GM12878 (cell line): ENCODE results near the gene ZNF732. TPM values are rescaled to one million over a fixed set of nuclear protein-coding genes. Genes with fewer than 3 reads are reported as not detected.

Experiments used
- ATAC-seq: fragments of 200-7000 bp; cut with Tn5 transposase; 3 replicates; pipeline ENCODE4 v1.9.1; 2020; ENCODE audit warnings: mild to moderate bottlenecking, moderate library complexity
- BruUV-seq: library from RNA; stranded (reverse); fragments of 400-500 nt; replicated peaks from 2 replicates; lab custom pipeline; 2021; lab: Mats Ljungman, UMichigan
- CTCF ChIA-PET: fragments of 300-600 bp; sonication (Branson Sonifier 250); formaldehyde crosslinking; extraction: SDS; loops from one replicate; lab custom pipeline; 2021; ENCODE audit warnings: inconsistent platforms; lab: Yijun Ruan, JAX
- POLR2A ChIA-PET: fragments of 350-600 bp; formaldehyde crosslinking; extraction: SDS; loops from one replicate; lab custom pipeline; 2021; ENCODE audit warnings: inconsistent platforms; lab: Charles Lee
- RAD21 ChIA-PET: fragments of 300-600 bp; sonication (Branson Sonifier 250); formaldehyde crosslinking; loops from one replicate; lab custom pipeline; 2023; ENCODE audit warnings: antibody characterized with exemption; ENCODE audit not compliant: unreplicated experiment; lab: Charles Lee
- SMC1A ChIA-PET: fragments of 300-600 bp; sonication (Branson Sonifier 250); formaldehyde crosslinking; loops from one replicate; lab custom pipeline; 2023; ENCODE audit not compliant: unreplicated experiment, uncharacterized antibody; lab: Charles Lee
- DNase-seq: peaks from one replicate; pipeline ENCODE4 v3.0.0-alpha.2; 2011; ENCODE audit warnings: low read depth, low spot score
- FAIRE-seq: peaks from 3 replicates; lab custom pipeline; 2011; peaks lifted over from hg19 to GRCh38; lab: Jason Lieb, UNC
- H2AFZ ChIP-seq: 2 replicates; pipeline ENCODE4 v1.6.0; 2011; ENCODE audit warnings: low read depth, low read length, control low read depth; ENCODE audit not compliant: control insufficient read depth
- H3K27ac ChIP-seq: 2 replicates; pipeline ENCODE4 v1.5.1; 2011; ENCODE audit warnings: control low read depth; ENCODE audit not compliant: control insufficient read depth, insufficient read depth
- H3K27me3 ChIP-seq, 2 experiments: replicated peaks in 1 of 2; 2 replicates each; pipeline versions ENCODE4 v1.6.0 to v1.6.1; 2011; ENCODE audit warnings: low read length in 1 of 2; ENCODE audit not compliant: control insufficient read depth in 2 of 2, insufficient read depth in 2 of 2
- H3K36me3 ChIP-seq, 2 experiments: 2 replicates each; pipeline ENCODE4 v1.5.1; 2011; ENCODE audit warnings: low read length in 1 of 2; ENCODE audit not compliant: control insufficient read depth in 2 of 2, insufficient read depth in 2 of 2
- H3K4me1 ChIP-seq: 2 replicates; pipeline ENCODE4 v1.6.1; 2011; ENCODE audit warnings: mild to moderate bottlenecking, low read length, moderate library complexity, mixed read lengths; ENCODE audit not compliant: control insufficient read depth, insufficient read depth
- H3K4me2 ChIP-seq: 2 replicates; pipeline ENCODE4 v1.6.0; 2011; ENCODE audit warnings: control low read depth; ENCODE audit not compliant: control insufficient read depth, insufficient read depth
- H3K4me3 ChIP-seq: fragments of 200-600 bp; sonication (generic); 2 replicates; pipeline ENCODE4 v1.5.1; 2016
- H3K79me2 ChIP-seq: 2 replicates; pipeline ENCODE4 v1.6.0; 2011; ENCODE audit warnings: low read length; ENCODE audit not compliant: control insufficient read depth, insufficient read depth
- H3K9ac ChIP-seq: 2 replicates; pipeline ENCODE4 v1.8.0; 2011; ENCODE audit warnings: low read length, control low read depth, mixed read lengths; ENCODE audit not compliant: control insufficient read depth, insufficient read depth
- H3K9me3 ChIP-seq: replicated peaks from 3 replicates; pipeline ENCODE4 v1.5.1; 2011; ENCODE audit warnings: mild to moderate bottlenecking, low read length; ENCODE audit not compliant: control insufficient read depth, insufficient read depth
- H4K20me1 ChIP-seq: 2 replicates; pipeline ENCODE4 v1.6.0; 2011; ENCODE audit not compliant: control insufficient read depth, insufficient read depth
- ASH2L ChIP-seq: fragments of 300-600, 200-600 bp; sonication (generic); IDR thresholded peaks from 2 replicates; pipeline ENCODE4 v1.6.1; 2017; ENCODE audit warnings: low read depth, mild to moderate bottlenecking, borderline replicate concordance
- CHD1 ChIP-seq: IDR thresholded peaks from 2 replicates; pipeline ENCODE4 v1.6.1; 2012; ENCODE audit warnings: low read depth, low read length, improper control_type of control experiment
- CHD4 ChIP-seq: fragments of 200-600 bp; sonication (generic); IDR thresholded peaks from 2 replicates; pipeline ENCODE4 v1.6.1; 2016; ENCODE audit warnings: mild to moderate bottlenecking
- FOS ChIP-seq: IDR thresholded peaks from 3 replicates; pipeline ENCODE4 v1.6.1; 2011; ENCODE audit warnings: borderline replicate concordance; ENCODE audit not compliant: insufficient read length; ENCODE audit errors: extremely low read depth
- KDM1A ChIP-seq: fragments of 200-600 bp; sonication (generic); IDR thresholded peaks from 2 replicates; pipeline ENCODE4 v1.6.1; 2016; ENCODE audit warnings: borderline replicate concordance
- NBN ChIP-seq: fragments of 450-650 bp; IDR thresholded peaks from 2 replicates; pipeline ENCODE4 v1.6.1; 2016
- NR2F1 ChIP-seq: fragments of 450-650 bp; conservative IDR thresholded peaks from 2 replicates; pipeline ENCODE4 v1.6.1; 2017; ENCODE audit warnings: mild to moderate bottlenecking
- RBBP5 ChIP-seq: fragments of 200-600 bp; sonication (generic); conservative IDR thresholded peaks from 2 replicates; pipeline ENCODE4 v1.6.1; 2016
- SMARCA5 ChIP-seq: fragments of 450-650 bp; IDR thresholded peaks from 2 replicates; pipeline ENCODE4 v1.6.1; 2017; ENCODE audit warnings: mild to moderate bottlenecking
- SRF ChIP-seq, 2 experiments: IDR thresholded peaks; 2 replicates each; pipeline ENCODE4 v1.6.1; 2011; ENCODE audit warnings: low read depth in 2 of 2, low read length in 2 of 2, mild to moderate bottlenecking in 1 of 2, moderate library complexity in 1 of 2
- TBL1XR1 ChIP-seq: IDR thresholded peaks from 2 replicates; pipeline ENCODE4 v1.6.1; 2012; ENCODE audit warnings: low read depth, low read length, improper control_type of control experiment
- ZBED1 ChIP-seq: IDR thresholded peaks from 2 replicates; pipeline ENCODE4 v1.6.1; 2016; ENCODE audit warnings: borderline replicate concordance
- WGBS: methylation state at CpG from one replicate; pipeline ENCODE4 v1.1.6; 2016; ENCODE audit warnings: low lambda C conversion rate; ENCODE audit not compliant: insufficient replicate concordance, insufficient coverage; ENCODE audit errors: missing lambda C conversion rate; 5-methylcytosine and 5-hydroxymethylcytosine counted together
- in situ Hi-C: fragments of 300-500 bp; cut with MboI; formaldehyde crosslinking; loops from 9 replicates; pipeline ENCODE4 v1.14.3; 2018; ENCODE audit warnings: mixed read lengths
- intact Hi-C: fragments of 100-400 bp; cut with micrococcal nuclease; formaldehyde crosslinking; loops from one replicate; pipeline ENCODE4 v1.14.2; 2022; ENCODE audit not compliant: unreplicated experiment
- polyA plus RNA-seq, 11 experiments: library from polyadenylated mRNA; depleted of rRNA in 4 of 11; unstranded in 6 of 11; stranded (reverse) in 5 of 11; fragments of >200 nt; fragmentation: Nextera tagmentation in 4 of 11; fragmentation: Illumina TruSeq in 1 of 11; extraction: Ambion mirVana in 4 of 11; extraction: Trizol in 1 of 11; gene quantifications; 1 replicate in 1 of 11; 2 replicates in 10 of 11; pipeline versions ENCODE4 v1.2.1 to v1.2.3, GENCODE V29; 2011 to 2016; ENCODE audit warnings: inconsistent platforms in 2 of 11, missing spikeins in 2 of 11, low read depth in 1 of 11
- total RNA-seq, 4 experiments: library from RNA; depleted of rRNA in 3 of 4; stranded (reverse); fragments of >200 nt in 3 of 4; fragmentation: Illumina TruSeq in 1 of 4; extraction: Trizol in 1 of 4; gene quantifications; 2 replicates each; pipeline versions ENCODE4 v1.2.1 to v1.2.3, GENCODE V29; 2013 to 2021
- TF ChIP-seq, protein P1 (sequence below): IDR thresholded peaks from 2 replicates; pipeline ENCODE4 v1.6.1; 2011; ENCODE audit warnings: borderline replicate concordance, low read depth, mild to moderate bottlenecking, moderate library complexity, low read length; ENCODE audit not compliant: insufficient read depth, poor library complexity, severe bottlenecking
- TF ChIP-seq, protein P2 (sequence below): fragments of 450-650 bp; IDR thresholded peaks from 2 replicates; pipeline ENCODE4 v1.6.1; 2017; ENCODE audit warnings: low read depth, mild to moderate bottlenecking, moderate library complexity

ZNF732 gene
- total and polyA plus RNA-seq, 10 of the 15 experiments (the other 5 are each of a cell fraction or from before 2014, with no cell fraction given), result not detected

DNA sequence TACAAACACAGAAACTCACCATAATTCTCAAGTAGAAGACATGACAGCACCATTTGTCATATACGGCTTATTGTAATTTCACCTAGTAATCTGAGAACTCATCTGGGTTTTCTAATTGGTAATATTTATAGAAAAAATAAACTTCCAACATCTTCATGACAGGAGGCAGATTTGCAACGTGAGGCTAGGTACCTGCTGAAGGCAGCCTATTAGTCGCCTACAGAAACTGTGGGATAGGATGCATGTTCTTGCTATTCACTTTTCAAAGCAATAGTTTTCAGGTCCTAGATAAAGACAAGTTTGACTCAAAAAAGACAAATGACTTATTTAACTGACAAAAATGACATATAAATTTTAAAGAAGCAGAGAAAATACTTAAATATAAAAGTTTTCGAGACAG lies 2.9 kb downstream of the ZNF732 start:
- in situ Hi-C loops, result no loop called here
- POLR2A ChIA-PET, result no interaction called here
- CTCF ChIA-PET, result no interaction called here
- DNase-seq (no peak), FAIRE-seq (no peak), ATAC-seq (no peak)
- intact Hi-C loops, result no loop called here
- no peaks in the 10 kb centered on the region for H3K4me1 ChIP-seq
- BruUV-seq, result no TSS peak
- SMC1A ChIA-PET, result no interaction called here
- RAD21 ChIA-PET, result no interaction called here
- no peak overlapping the region for H2AFZ ChIP-seq
- no peak overlapping the region for H3K27ac ChIP-seq
- no peaks in the 10 kb centered on the region for H4K20me1 ChIP-seq
- no peaks in the 10 kb centered on the region for H3K79me2 ChIP-seq
- H3K27me3 ChIP-seq, result no peaks in the 10 kb centered on the region
- TF ChIP-seq RBBP5 (no peak), TBL1XR1 (no peak), ZBED1 (no peak), NBN (no peak), FOS (no peak)
- TF ChIP-seq, protein P1, sequence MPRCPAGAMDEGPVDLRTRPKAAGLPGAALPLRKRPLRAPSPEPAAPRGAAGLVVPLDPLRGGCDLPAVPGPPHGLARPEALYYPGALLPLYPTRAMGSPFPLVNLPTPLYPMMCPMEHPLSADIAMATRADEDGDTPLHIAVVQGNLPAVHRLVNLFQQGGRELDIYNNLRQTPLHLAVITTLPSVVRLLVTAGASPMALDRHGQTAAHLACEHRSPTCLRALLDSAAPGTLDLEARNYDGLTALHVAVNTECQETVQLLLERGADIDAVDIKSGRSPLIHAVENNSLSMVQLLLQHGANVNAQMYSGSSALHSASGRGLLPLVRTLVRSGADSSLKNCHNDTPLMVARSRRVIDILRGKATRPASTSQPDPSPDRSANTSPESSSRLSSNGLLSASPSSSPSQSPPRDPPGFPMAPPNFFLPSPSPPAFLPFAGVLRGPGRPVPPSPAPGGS, result no peak
- H3K9me3 ChIP-seq, result peaks cover 12% of the 10 kb centered on the region; the same call in 2 of the 3 replicates
- H3K9ac ChIP-seq, result no peak overlapping the region
- no peaks in the 10 kb centered on the region for H3K36me3 ChIP-seq
- no peak overlapping the region for H3K4me2 ChIP-seq
- H3K4me3 ChIP-seq, result no peak overlapping the region
- 70% methylated on average over 4 of the region's 4 CpGs for WGBS

DNA sequence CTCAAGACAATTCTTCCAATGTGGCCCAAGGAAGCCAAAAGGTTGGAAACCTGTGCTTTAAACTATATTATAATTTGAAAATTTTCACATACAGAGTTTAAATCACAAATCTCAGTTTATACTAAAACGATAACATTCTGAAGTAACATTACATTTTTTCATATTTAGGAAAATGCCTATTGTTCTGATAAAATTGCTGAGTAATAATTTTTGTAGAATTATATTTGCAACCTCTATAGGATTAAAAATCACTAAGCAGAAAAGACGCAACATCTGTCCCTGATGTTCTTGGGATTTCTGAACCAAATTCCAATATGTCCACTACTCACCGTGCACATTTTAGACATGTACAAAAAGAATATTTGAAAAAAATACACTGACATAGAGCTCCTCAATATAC lies 10.5 kb downstream of the ZNF732 start:
- ChIA-PET POLR2A (no interaction called here), RAD21 (no interaction called here), CTCF (no interaction called here), SMC1A (interaction anchor here (0.5 to 0.6 kb wide), 2 partner anchors 190 to 925 kb away, joined by 3 read pairs; no protein-coding TSS in a partner anchor)
- H2AFZ ChIP-seq, result no peak overlapping the region
- DNase-seq, result no peak
- no peaks in the 10 kb centered on the region for H4K20me1 ChIP-seq
- no peak for ATAC-seq
- in situ Hi-C loops, result no loop called here
- no peaks in the 10 kb centered on the region for H3K27me3 ChIP-seq
- no peak overlapping the region for H3K4me2 ChIP-seq
- H3K9me3 ChIP-seq, result no peaks in the 10 kb centered on the region; the same call in 2 of the 3 replicates
- H3K4me3 ChIP-seq, result no peak overlapping the region
- 26% methylated on average over 3 of the region's 3 CpGs for WGBS
- intact Hi-C loops, result no loop called here
- no TSS peak for BruUV-seq
- no peak for FAIRE-seq
- no peak overlapping the region for H3K9ac ChIP-seq
- no peak overlapping the region for H3K27ac ChIP-seq
- H3K36me3 ChIP-seq, result no peaks in the 10 kb centered on the region
- H3K79me2 ChIP-seq, result no peaks in the 10 kb centered on the region
- H3K4me1 ChIP-seq, result no peaks in the 10 kb centered on the region
- TF ChIP-seq NR2F1 (no peak), SMARCA5 (no peak), SRF (IDR thresholded peaks at IDR 0.05; ENCODE audit: low read depth in 2 of 2, low read length in 2 of 2) (no peak), CHD4 (no peak), KDM1A (no peak), ASH2L (no peak), CHD1 (no peak)
- TF ChIP-seq, protein P2, sequence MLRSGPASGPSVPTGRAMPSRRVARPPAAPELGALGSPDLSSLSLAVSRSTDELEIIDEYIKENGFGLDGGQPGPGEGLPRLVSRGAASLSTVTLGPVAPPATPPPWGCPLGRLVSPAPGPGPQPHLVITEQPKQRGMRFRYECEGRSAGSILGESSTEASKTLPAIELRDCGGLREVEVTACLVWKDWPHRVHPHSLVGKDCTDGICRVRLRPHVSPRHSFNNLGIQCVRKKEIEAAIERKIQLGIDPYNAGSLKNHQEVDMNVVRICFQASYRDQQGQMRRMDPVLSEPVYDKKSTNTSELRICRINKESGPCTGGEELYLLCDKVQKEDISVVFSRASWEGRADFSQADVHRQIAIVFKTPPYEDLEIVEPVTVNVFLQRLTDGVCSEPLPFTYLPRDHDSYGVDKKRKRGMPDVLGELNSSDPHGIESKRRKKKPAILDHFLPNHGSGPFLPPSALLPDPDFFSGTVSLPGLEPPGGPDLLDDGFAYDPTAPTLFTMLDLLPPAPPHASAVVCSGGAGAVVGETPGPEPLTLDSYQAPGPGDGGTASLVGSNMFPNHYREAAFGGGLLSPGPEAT, result no peak
